Right renal cortex interstitium (tissue), 3 donors: Measurements from ENCODE around the gene C3orf62. TPM values are rescaled to one million over a fixed set of nuclear protein-coding genes. Genes with fewer than 3 reads are reported as not detected.
"Not testable (repeated sequence)": the region's sequence is repeated elsewhere in the genome, so short reads cannot be mapped to it uniquely, and the experiment has no call there.

Source experiments
- DNase-seq, 3 donors: peaks; one replicate each; pipeline ENCODE4 v3.0.0-alpha.2; 2013; ENCODE audit warnings: low read depth in 3 of 3, low spot score in 2 of 3
- polyA plus RNA-seq, 3 donors: library from polyadenylated mRNA; unstranded; fragments of 120-200 nt; gene quantifications; one replicate each; pipeline ENCODE4 v1.2.1, GENCODE V29; 2013; ENCODE audit not compliant: insufficient read length in 3 of 3

The C3orf62 gene
- polyA plus RNA-seq, 3 donors, result 8.8 to 10.0 (median 9.4) TPM

- no peak for DNase-seq
Observed at GRCh38 chr3:49269443-49270155, 7.4 kb downstream of the C3orf62 start.

DNA sequence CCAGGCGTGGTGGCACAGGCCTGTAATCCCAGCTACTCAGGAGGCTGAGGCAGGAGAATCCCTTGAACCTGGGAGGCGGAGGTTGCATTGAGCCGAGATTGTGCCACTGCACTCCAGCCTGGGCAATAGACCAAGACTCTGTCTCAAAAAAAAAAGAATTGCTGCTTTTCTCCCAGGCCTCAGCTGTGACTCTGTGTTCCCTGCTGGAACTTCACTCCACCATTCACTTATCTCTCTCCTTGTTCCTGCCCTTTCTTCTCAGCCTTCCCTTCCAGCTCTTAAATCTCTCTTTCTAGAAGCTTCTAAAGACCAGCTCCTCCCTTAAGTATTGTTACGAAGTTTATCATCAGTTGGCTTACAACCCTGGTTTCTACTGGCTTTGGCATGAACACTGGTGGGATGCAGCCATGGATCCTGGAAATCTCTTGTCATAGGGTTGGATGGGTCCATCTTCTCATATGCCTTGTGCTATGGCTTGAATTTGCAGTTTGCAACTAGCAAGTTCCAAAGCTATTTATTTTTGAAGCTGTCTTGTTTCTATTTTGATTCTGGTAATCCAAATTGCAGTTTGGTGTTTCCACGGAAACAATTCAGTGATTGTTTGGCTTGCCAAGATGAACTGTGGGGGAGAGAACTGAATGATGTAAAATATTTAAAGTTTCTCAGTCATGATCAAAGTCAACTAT lies 10.5 kb downstream of the C3orf62 start:
- no peak for DNase-seq

DNA sequence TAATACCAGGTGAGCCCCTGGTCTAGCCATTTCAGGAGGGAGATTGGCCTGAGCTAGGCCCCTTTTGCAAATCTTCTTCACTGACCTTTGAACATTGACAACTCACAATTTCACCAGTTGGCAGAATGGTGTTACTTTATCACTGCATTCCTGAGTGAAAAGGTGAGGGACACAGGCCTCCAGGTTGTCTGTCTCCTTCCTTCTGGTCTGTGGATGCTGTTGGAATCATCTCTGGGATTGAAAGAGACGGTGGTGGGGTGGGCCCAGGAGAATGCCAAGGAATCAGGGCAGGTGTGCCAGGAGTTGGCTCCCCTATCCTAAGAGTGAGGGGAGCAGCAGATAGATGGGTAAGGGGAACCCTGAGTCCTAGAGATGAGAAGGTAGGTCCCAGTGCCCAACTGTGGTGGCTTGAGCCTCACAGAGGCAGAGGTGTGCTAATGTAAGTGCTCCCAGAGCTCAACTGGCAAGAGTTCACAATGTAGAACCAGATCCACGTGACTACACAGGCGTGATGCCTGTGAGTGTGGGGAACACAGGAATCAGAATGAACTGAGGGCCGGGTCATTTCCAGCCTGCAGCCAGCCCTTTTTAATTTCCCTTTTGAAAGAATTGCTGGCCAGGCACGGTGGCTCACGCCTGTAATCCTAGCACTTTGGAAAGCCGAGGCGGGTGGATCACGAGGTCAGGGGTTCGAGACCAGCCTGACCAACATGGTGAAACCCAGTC lies 11.2 kb downstream of the C3orf62 start:
- no peak for DNase-seq

DNA sequence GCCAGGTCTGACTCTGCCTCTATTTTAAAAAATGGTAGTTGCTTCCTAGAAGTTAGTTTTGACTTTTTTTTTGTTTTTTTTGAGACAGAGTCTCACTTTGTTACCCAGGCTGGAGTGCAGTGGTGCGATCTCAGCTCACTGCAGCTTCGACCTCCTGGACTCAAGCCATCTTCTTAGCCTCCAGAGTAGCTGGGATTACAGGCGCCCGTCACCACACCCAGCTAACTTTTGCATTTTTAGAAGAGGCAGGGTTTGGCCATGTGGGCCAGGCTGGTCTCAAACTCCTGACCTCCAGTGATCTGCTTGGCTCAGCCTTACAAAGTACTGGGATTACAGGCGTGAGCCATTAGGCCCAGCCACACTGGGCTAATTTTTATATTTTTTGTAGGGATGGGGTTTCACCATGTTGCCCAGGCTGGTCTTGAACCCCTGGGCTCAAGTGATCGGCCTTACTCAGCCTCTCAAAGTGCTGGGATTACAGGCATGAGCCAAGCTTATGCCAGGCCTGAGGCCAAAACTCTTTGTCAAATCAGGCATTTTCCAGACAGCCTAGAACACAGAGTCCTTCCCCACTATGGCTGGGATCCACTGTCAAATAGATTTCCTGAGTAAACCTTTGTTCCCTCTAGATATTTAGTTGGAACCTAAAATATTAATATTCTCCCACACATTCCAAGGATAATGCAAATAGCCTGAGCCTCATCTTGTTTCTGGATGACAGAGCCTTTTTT lies 13.7 kb downstream of the C3orf62 start:
- no peak for DNase-seq

GRCh38 chr3:49260806-49261324 lies 16.2 kb downstream of the C3orf62 start:
- DNase-seq, result peak in 1 of 3 donors; percentile 9

DNA sequence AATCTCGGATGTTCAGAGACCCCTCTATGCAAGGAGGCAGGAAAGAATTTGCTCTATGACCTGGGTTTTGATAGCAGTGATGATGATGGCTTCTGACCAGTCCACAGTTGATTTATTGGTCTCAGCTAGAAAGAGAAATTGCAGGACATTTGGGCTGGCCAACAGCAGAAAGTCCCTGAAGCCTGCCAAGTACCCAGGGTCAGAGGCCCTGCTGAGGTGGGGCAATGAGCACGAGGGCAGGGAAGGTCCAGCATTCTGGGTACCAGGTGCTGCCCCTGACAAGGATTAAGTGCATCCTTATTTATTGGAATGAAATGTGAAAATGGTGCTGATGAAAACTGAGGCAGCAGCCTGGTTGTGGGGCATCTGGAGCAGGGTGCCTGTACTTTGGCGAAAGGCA lies 19.8 kb downstream of the C3orf62 start:
- no peak for DNase-seq

GRCh38 chr3:49255718-49256511 lies 21.1 kb downstream of the C3orf62 start:
- no peak for DNase-seq

GRCh38 chr3:49255112-49255511 lies 21.9 kb downstream of the C3orf62 start:
- DNase-seq, result no peak

DNA sequence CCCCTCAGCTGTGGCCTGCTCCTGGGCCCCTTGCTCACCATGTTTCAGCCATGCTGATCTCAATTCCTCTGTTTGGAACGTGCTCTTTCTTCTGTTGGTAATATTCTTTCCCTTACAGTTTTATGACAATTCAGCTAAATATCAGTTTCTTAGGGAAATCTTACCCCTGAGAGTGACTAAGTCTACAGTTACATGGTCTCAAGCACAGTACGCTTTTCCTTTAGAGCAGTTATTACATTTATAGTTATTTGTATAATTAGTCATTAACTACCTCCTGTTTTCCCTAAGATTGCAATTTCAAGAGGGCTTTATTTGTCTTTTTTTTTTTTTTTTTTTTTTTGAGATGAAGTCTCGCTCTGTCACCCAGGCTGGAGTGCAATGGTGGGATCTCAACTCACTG lies 23.5 kb downstream of the C3orf62 start:
- no peak for DNase-seq

- DNase-seq, result no peak
Observed at GRCh38 chr3:49248840-49249227, 28.2 kb downstream of the C3orf62 start.

DNA sequence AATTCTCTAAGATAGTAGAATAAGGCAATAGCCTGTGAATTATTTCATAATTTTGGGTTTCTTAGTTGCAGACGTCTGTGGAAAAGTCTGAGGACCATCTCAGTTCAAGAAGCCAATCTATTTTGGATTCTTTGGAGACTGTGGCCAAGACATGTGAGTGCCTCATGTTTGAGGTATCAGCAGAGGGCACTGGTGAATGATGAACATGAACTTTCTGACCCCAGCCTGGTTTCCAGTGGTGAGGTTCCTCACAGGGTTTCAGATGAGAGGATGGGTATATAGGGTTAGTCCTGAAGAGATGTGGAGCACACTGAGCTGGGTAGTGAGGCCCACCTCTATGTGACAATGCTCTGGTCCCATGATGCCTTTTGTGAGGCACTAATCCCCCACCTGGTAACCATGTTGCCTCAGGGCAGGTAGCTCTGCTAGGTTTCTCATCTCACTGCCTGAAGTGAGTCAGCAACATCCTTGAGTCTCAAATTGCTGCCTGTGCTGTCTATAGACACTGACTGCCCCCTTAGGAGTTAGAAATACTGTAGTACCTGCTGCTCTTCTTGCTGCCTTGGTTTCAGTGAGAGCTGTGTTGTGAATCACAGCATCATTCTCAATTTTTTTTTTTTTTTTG lies 32.3 kb downstream of the C3orf62 start:
- no peak for DNase-seq

DNA sequence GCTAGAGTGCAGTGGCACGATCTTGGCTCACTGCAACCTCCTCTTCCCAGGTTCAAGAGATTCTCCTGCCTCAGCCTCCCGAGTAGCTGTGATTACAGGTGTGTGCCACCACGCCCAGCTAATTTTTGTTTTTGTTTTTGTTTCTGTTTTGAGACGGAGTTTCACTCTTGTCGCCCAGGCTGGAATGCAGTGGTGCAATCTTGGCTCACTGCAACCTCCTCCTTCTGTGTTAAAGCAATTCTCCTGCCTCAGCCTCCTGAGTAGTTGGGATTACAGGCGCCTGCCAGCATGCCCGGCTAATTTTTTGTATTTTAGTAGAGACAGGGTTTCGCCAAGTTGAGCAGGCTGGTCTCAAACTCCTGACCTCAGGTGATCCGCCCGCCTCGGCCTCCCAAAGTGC lies 36.9 kb downstream of the C3orf62 start:
- not testable (repeated sequence) for DNase-seq

DNA sequence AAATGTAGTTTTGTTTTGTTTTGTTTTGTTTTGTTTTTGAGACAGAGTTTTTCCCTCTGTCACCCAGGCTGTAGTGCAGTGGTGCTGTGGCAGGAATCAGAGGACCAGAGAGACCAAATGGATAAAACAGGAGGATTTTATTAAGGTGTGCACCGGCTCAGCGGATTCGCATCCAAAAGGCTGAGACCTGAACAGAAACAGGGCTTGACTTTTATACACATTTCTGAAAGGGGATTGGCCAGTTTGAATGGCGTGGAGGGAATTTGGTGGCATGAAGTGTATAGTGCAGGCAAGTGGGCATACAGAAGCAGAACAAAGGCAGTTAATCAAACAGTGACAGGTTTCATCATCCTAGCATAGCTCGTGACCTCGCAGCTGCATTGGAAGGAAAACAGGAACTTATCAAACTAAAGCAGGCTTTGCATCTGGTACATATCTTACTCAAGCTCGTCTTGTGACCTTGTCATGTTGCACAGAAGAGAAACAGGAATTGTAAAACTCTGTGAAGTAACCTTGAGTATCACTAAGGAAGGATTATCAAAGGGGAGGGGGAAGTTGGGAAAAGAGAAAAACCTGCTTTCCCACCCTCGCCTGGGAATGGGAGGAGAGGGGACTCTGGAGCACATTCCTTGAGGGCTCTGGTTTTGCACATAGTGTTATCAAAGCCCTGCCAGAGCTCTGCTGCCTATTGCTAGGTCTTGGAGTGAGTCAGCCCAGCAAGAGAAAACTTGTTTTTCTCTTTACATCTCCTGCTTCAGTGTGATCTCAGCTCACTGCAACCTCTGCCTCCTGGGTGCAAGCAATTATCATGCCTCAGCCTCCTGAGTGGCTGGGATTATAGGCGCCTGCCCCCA lies 38.5 kb downstream of the C3orf62 start:
- DNase-seq, result no peak

GRCh38 chr3:49237344-49237743 lies 39.7 kb downstream of the C3orf62 start:
- no peak for DNase-seq

GRCh38 chr3:49236226-49236625 lies 40.8 kb downstream of the C3orf62 start:
- DNase-seq, result no peak

GRCh38 chr3:49228817-49229216 lies 48.2 kb downstream of the C3orf62 start:
- DNase-seq, result not testable (repeated sequence)

GRCh38 chr3:49222002-49222401 lies 55.0 kb downstream of the C3orf62 start:
- no peak for DNase-seq

DNA sequence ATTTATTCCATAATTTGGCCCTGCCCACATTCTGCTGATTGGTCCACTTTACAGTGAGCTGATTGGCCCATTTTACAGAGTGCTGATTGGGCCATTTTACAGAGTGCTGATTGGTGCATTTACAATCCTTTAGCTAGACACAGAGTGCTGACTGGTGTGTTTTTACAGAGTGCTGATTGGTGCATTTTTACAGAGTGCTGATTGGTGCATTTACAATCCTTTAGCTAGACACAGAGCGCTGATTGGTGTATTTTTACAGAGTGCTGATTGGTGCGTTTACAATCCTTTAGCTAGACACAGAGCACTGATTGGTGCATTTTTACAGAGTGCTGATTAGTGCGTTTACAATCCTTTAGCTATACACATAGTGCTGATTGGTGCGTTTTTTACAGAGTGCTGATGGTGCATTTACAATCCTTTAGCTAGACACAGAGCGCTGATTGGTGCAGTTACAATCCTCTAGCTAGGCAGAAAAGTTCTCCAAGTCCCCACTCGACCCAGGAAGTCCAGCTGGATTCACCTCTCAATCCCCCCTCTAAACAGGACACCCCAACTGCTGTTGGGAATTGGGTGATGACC lies 56.0 kb downstream of the C3orf62 start:
- DNase-seq, result not testable (repeated sequence)
